ENCODE results near the gene INSR.
"Not testable (repeated sequence)": the region's sequence is repeated elsewhere in the genome, so short reads cannot be mapped to it uniquely, and the experiment has no call there.

The INSR gene

GRCh38 chr19:7258840-7259395 lies 35.3 kb downstream of the INSR start:
- FAIRE-seq (no peak), DNase-seq (ENCODE audit: insufficient read length, low spot score) (no peak)

- FAIRE-seq (no peak), DNase-seq (ENCODE audit: insufficient read length, low spot score) (no peak)
Observed at GRCh38 chr19:7258041-7258839, 36.0 kb downstream of the INSR start.

GRCh38 chr19:7257148-7258040 lies 36.8 kb downstream of the INSR start:
- FAIRE-seq = no peak
- no peak for DNase-seq (ENCODE audit: insufficient read length, low spot score)

GRCh38 chr19:7255631-7256030 lies 38.6 kb downstream of the INSR start:
- DNase-seq (ENCODE audit: insufficient read length, low spot score) (no peak), FAIRE-seq (no peak)

GRCh38 chr19:7255119-7255518 lies 39.1 kb downstream of the INSR start:
- DNase-seq (ENCODE audit: insufficient read length, low spot score) (no peak), FAIRE-seq (no peak)

- FAIRE-seq = no peak
- no peak for DNase-seq (ENCODE audit: insufficient read length, low spot score)
Observed at GRCh38 chr19:7254590-7254989, 39.6 kb downstream of the INSR start.

- FAIRE-seq (no peak), DNase-seq (ENCODE audit: insufficient read length, low spot score) (no peak)
Observed at GRCh38 chr19:7252364-7252763, 41.9 kb downstream of the INSR start.

GRCh38 chr19:7251494-7251893 lies 42.7 kb downstream of the INSR start:
- DNase-seq (ENCODE audit: insufficient read length, low spot score) = no peak
- FAIRE-seq = no peak

- FAIRE-seq (no peak), DNase-seq (ENCODE audit: insufficient read length, low spot score) (no peak)
Observed at GRCh38 chr19:7250951-7251350, 43.3 kb downstream of the INSR start.

GRCh38 chr19:7250057-7250596 lies 44.1 kb downstream of the INSR start:
- FAIRE-seq (no peak), DNase-seq (ENCODE audit: insufficient read length, low spot score) (no peak)

GRCh38 chr19:7247155-7247554 lies 47.1 kb downstream of the INSR start:
- no peak for FAIRE-seq
- no peak for DNase-seq (ENCODE audit: insufficient read length, low spot score)

- FAIRE-seq = no peak
- no peak for DNase-seq (ENCODE audit: insufficient read length, low spot score)
Observed at GRCh38 chr19:7246601-7247000, 47.6 kb downstream of the INSR start.

GRCh38 chr19:7242601-7243258 lies 51.5 kb downstream of the INSR start:
- DNase-seq (ENCODE audit: insufficient read length, low spot score) = no peak

GRCh38 chr19:7238051-7238450 lies 56.2 kb downstream of the INSR start:
- DNase-seq (ENCODE audit: insufficient read length, low spot score) (no peak), FAIRE-seq (no peak)

More at GRCh38 chr19:7242601-7243258, 51.5 kb downstream of the INSR start:
- peak; percentile 80 for FAIRE-seq

- no peak for DNase-seq (ENCODE audit: insufficient read length, low spot score)
- no peak for FAIRE-seq
Observed at GRCh38 chr19:7236153-7236552, 58.1 kb downstream of the INSR start.

GRCh38 chr19:7230826-7231225 lies 63.4 kb downstream of the INSR start:
- DNase-seq (ENCODE audit: insufficient read length, low spot score) = no peak

GRCh38 chr19:7229735-7230134 lies 64.5 kb downstream of the INSR start:
- no peak for DNase-seq (ENCODE audit: insufficient read length, low spot score)
- no peak for FAIRE-seq

More at GRCh38 chr19:7230826-7231225, 63.4 kb downstream of the INSR start:
- FAIRE-seq = no peak

- DNase-seq (ENCODE audit: insufficient read length, low spot score) (no peak), FAIRE-seq (no peak)
Observed at GRCh38 chr19:7228935-7229541, 65.2 kb downstream of the INSR start.

GRCh38 chr19:7227735-7228134 lies 66.5 kb downstream of the INSR start:
- DNase-seq (ENCODE audit: insufficient read length, low spot score) (no peak), FAIRE-seq (no peak)

GRCh38 chr19:7227149-7227548 lies 67.1 kb downstream of the INSR start:
- not testable (repeated sequence) for FAIRE-seq

More at GRCh38 chr19:7227149-7227548, 67.1 kb downstream of the INSR start:
- DNase-seq (ENCODE audit: insufficient read length, low spot score) = not testable (repeated sequence)
